MCF 10A (cell line): ENCODE measurements around the gene KCNMB2. TPM values are rescaled to one million over a fixed set of nuclear protein-coding genes. Genes with fewer than 3 reads are reported as not detected.
A peak's percentile ranks its signal among the peaks of the same experiment; 100 is the strongest.

Experiments used
- BruUV-seq: library from RNA; stranded (reverse); fragments of 400-500 nt; replicated peaks from 2 replicates; lab custom pipeline; 2021; lab: Mats Ljungman, UMichigan
- CTCF ChIA-PET: fragments of 300-600 bp; sonication (Branson Sonifier 250); formaldehyde crosslinking; extraction: SDS; loops from one replicate; lab custom pipeline; 2021; ENCODE audit warnings: antibody characterized with exemption, inconsistent platforms; lab: Yijun Ruan, JAX
- POLR2A ChIA-PET: fragments of 300-600, 350-650 bp; sonication (Branson Sonifier 250); formaldehyde crosslinking; extraction: SDS; loops from one replicate; lab custom pipeline; 2020; ENCODE audit warnings: antibody characterized with exemption, inconsistent platforms; lab: Yijun Ruan, JAX
- DNase-seq: peaks from one replicate; pipeline ENCODE4 v3.0.0-alpha.2; 2018; ENCODE audit not compliant: unreplicated experiment
- H3K27ac Mint-ChIP-seq: one replicate; pipeline ENCODE4 v1.8.0; 2022; ENCODE audit warnings: mild to moderate bottlenecking, low read depth, mixed read lengths; ENCODE audit not compliant: unreplicated experiment
- H3K27me3 Mint-ChIP-seq: one replicate; pipeline ENCODE4 v1.8.0; 2022; ENCODE audit warnings: mixed read lengths; ENCODE audit not compliant: insufficient read depth, unreplicated experiment
- H3K36me3 Mint-ChIP-seq: one replicate; pipeline ENCODE4 v1.8.0; 2022; ENCODE audit warnings: mild to moderate bottlenecking, moderate library complexity, mixed read lengths; ENCODE audit not compliant: insufficient read depth, unreplicated experiment
- H3K4me1 Mint-ChIP-seq: one replicate; pipeline ENCODE4 v1.8.0; 2022; ENCODE audit warnings: mixed read lengths; ENCODE audit not compliant: insufficient read depth, unreplicated experiment
- H3K4me3 Mint-ChIP-seq: one replicate; pipeline ENCODE4 v1.8.0; 2022; ENCODE audit warnings: mild to moderate bottlenecking, moderate library complexity, mixed read lengths; ENCODE audit not compliant: unreplicated experiment
- H3K9me3 Mint-ChIP-seq: one replicate; pipeline ENCODE4 v1.8.0; 2022; ENCODE audit warnings: mixed read lengths; ENCODE audit not compliant: unreplicated experiment
- intact Hi-C: fragments of 100-400 bp; cut with micrococcal nuclease; formaldehyde crosslinking; loops from 2 replicates; pipeline ENCODE4 v1.14.1; 2022
- total RNA-seq: library from RNA; stranded (reverse); gene quantifications from 2 replicates; pipeline ENCODE4 v1.2.3, GENCODE V29; 2022
- TF ChIP-seq, protein P1 (sequence below): fragments of 200-600 bp; IDR thresholded peaks from one replicate; pipeline ENCODE4 v1.8.0; 2022; ENCODE audit warnings: antibody characterized with exemption, mild to moderate bottlenecking; ENCODE audit not compliant: unreplicated experiment

The KCNMB2 gene
- total RNA-seq, 1 experiment from 2014 or later: not detected

DNA sequence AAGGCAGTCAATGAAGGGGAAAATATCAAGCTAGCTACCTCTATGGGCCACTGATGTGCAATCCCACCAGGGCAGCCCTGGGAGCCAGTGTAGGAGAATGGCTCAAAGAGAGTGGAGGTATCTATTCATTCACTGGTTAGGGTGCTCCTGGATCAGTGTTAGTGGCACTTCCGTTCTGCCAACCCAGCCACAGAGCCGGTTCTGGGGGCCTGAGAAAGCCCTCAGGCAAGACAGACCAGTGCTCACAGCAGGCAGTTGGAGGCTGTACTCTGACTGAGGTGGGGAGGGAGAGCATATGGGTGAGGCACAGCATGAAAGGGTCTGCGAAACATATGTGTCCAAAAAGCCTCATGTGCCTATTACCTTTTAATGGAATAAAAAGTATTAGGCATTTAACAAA lies 109.3 kb downstream of the KCNMB2 start:
- H3K36me3 Mint-ChIP-seq: no peaks in the 10 kb centered on the region
- H3K9me3 Mint-ChIP-seq: peaks cover 8% of the 10 kb centered on the region
- no peak overlapping the region for H3K27ac Mint-ChIP-seq
- H3K4me3 Mint-ChIP-seq: no peak overlapping the region
- CTCF ChIA-PET: no interaction called here
- BruUV-seq: no TSS peak
- DNase-seq: no peak
- TF ChIP-seq, protein P1, sequence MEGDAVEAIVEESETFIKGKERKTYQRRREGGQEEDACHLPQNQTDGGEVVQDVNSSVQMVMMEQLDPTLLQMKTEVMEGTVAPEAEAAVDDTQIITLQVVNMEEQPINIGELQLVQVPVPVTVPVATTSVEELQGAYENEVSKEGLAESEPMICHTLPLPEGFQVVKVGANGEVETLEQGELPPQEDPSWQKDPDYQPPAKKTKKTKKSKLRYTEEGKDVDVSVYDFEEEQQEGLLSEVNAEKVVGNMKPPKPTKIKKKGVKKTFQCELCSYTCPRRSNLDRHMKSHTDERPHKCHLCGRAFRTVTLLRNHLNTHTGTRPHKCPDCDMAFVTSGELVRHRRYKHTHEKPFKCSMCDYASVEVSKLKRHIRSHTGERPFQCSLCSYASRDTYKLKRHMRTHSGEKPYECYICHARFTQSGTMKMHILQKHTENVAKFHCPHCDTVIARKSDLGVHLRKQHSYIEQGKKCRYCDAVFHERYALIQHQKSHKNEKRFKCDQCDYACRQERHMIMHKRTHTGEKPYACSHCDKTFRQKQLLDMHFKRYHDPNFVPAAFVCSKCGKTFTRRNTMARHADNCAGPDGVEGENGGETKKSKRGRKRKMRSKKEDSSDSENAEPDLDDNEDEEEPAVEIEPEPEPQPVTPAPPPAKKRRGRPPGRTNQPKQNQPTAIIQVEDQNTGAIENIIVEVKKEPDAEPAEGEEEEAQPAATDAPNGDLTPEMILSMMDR: no peak
- intact Hi-C loops: no loop called here
- no peaks in the 10 kb centered on the region for H3K4me1 Mint-ChIP-seq
- POLR2A ChIA-PET: interaction anchor here (1.6 kb wide), 1 partner anchor 15 kb away, joined by 3 read pairs; no protein-coding TSS in a partner anchor
- no peaks in the 10 kb centered on the region for H3K27me3 Mint-ChIP-seq

GRCh38 chr3:178646186-178646862 lies 110.1 kb downstream of the KCNMB2 start:
- no peak overlapping the region for H3K27ac Mint-ChIP-seq
- TF ChIP-seq, protein P1: no peak
- ChIA-PET CTCF (interaction anchor here (0.7 to 0.9 kb wide), 2 partner anchors 10 to 346 kb away, joined by 3 read pairs; no protein-coding TSS in a partner anchor), POLR2A (interaction anchor here (1.6 kb wide), 1 partner anchor 16 kb away, joined by 3 read pairs; no protein-coding TSS in a partner anchor)
- H3K36me3 Mint-ChIP-seq: no peaks in the 10 kb centered on the region
- peak; percentile 14 for DNase-seq
- H3K4me1 Mint-ChIP-seq: no peaks in the 10 kb centered on the region
- H3K27me3 Mint-ChIP-seq: no peaks in the 10 kb centered on the region
- intact Hi-C loops: no loop called here
- no peak overlapping the region for H3K4me3 Mint-ChIP-seq
- H3K9me3 Mint-ChIP-seq: peaks cover 8% of the 10 kb centered on the region
- BruUV-seq: no TSS peak

GRCh38 chr3:178655488-178655887 lies 119.3 kb downstream of the KCNMB2 start:
- ChIA-PET POLR2A (no interaction called here), CTCF (interaction anchor here (1.6 kb wide), 1 partner anchor 220 kb away, joined by 7 read pairs; no protein-coding TSS in a partner anchor)
- intact Hi-C loops: no loop called here
- no peak overlapping the region for H3K4me3 Mint-ChIP-seq
- no peaks in the 10 kb centered on the region for H3K36me3 Mint-ChIP-seq
- no peaks in the 10 kb centered on the region for H3K27me3 Mint-ChIP-seq
- H3K9me3 Mint-ChIP-seq: no peaks in the 10 kb centered on the region
- no TSS peak for BruUV-seq
- H3K27ac Mint-ChIP-seq: no peak overlapping the region
- TF ChIP-seq, protein P1: no peak
- H3K4me1 Mint-ChIP-seq: no peaks in the 10 kb centered on the region
- no peak for DNase-seq

DNA sequence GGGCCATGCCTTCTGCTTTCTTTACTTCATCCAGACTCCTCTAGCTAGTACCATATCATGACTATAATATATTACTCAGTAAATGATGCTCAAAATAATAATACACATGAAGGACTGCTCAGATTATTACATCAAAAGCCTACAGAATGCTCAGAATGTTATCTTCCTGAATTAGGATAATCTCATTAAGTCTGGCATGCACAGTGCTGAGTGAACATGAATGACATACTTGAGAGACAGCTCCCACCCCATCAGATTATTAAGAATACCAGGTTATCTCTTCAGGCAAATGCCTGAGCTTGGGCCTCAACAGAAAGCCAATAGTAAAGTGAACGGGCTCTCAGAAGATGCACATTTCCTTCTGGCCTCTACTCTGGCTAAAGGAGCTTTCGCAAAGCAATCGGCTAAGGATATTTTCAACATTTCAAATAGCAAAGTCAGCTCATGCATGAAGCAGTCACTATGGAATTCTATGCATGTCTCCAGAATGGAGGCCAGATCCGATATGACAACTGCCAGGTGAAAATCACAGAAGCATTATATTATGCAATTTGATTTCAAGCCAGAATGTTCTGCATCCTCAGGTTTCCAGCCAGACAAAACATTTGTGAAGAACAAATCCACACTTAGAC lies 122.6 kb downstream of the KCNMB2 start:
- ChIA-PET POLR2A (interaction anchor here (1.0 kb wide), 1 partner anchor 111 kb away, joined by 3 read pairs; no protein-coding TSS in a partner anchor), CTCF (interaction anchor here (0.6 to 1.1 kb wide), 3 partner anchors 36 to 308 kb away, joined by 3 to 4 read pairs (median 3); no protein-coding TSS in a partner anchor)

More for the DNA sequence above, 122.6 kb downstream of the KCNMB2 start:
- TF ChIP-seq, protein P1: no peak
- Mint-ChIP-seq H3K27me3 (no peaks in the 10 kb centered on the region), H3K9me3 (no peaks in the 10 kb centered on the region), H3K36me3 (no peaks in the 10 kb centered on the region), H3K4me3 (no peak overlapping the region), H3K27ac (no peak overlapping the region), H3K4me1 (no peaks in the 10 kb centered on the region)
- intact Hi-C loops: no loop called here
- no TSS peak for BruUV-seq
- DNase-seq: no peak
